ENCODE results near the gene MAN2C1.
A peak's percentile ranks its signal among the peaks of the same experiment; 100 is the strongest.
"Not testable (repeated sequence)": the region's sequence is repeated elsewhere in the genome, so short reads cannot be mapped to it uniquely, and the experiment has no call there.

The MAN2C1 gene

GRCh38 chr15:75347222-75348033 lies 21.0 kb downstream of the MAN2C1 start:
- H3K4me3 ChIP-seq (ENCODE audit: low read length): peak overlapping the region; percentile 84
- H3K9ac ChIP-seq (ENCODE audit: low read length): peak overlapping the region; percentile 51; the same call in 1 of the 2 replicates
- no peaks in the 10 kb centered on the region for H3K9me2 ChIP-seq (replicated peaks; ENCODE audit: insufficient read depth, low read length)
- no peaks in the 10 kb centered on the region for H3K36me3 ChIP-seq (replicated peaks; ENCODE audit: insufficient read depth, low read length)
- no peaks in the 10 kb centered on the region for H3F3A ChIP-seq (ENCODE audit: insufficient read depth, low read length)
- no peaks in the 10 kb centered on the region for H3K9me3 ChIP-seq (replicated peaks; ENCODE audit: insufficient read depth, low read length)
- DNase-seq: peak; percentile 56
- no peaks in the 10 kb centered on the region for H3K4me1 ChIP-seq (ENCODE audit: low read length)
- TF ChIP-seq EZH2 (optimal IDR thresholded peaks at IDR 0.05; ENCODE audit: low read depth, low read length) (no peak), CTCF (IDR thresholded peaks at IDR 0.05; ENCODE audit: low read length) (no peak), EZH2phosphoT487 (IDR thresholded peaks at IDR 0.05; ENCODE audit: low read length) (no peak)
- H3K79me2 ChIP-seq (ENCODE audit: low read length): no peaks in the 10 kb centered on the region
- H3K27ac ChIP-seq (ENCODE audit: low read length): peak overlapping the region; percentile 38; the same call in 1 of the 2 replicates
- H3K27me3 ChIP-seq (replicated peaks; ENCODE audit: insufficient read depth, low read length): no peaks in the 10 kb centered on the region
- peak overlapping the region; percentile 92 for H3K4me2 ChIP-seq (ENCODE audit: low read depth, low read length)
- no peaks in the 10 kb centered on the region for H4K20me1 ChIP-seq (ENCODE audit: insufficient read depth, low read length)
- peak overlapping the region; percentile 76 for H2AFZ ChIP-seq (ENCODE audit: low read length)

DNA sequence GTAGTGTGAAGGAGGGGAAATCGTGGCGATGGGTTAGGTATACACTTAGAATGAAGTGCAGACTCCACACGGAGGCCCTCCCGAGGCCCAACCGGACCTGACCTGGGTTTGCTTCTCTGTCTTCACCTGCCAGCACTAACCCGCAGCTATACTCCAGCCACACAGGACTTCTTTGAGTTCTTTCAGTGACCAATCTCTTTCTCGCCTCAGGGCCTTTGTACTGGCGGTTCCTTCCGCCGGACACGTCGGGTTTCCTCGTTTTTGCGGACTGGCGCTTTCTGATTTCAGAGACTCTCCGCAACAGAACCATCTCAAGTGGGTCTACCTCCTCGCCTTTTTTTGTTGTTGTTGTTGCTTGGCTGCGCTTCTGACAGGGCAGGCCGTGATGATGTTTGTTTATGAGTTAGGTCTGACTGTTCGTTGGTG lies 21.6 kb downstream of the MAN2C1 start, which contains the start of gene NEIL1:
Gene NEIL1, plus strand, starts transcription at position 244 of the 426 bp plus-strand sequence. CDS start 1,867 bp downstream, outside the sequence.
- H3K9ac ChIP-seq (ENCODE audit: low read length): peak within 1 kb of the TSS; percentile 51; the same call in 1 of the 2 replicates
- no peaks in the 10 kb centered on the region for H3K9me3 ChIP-seq (replicated peaks; ENCODE audit: insufficient read depth, low read length)
- H4K20me1 ChIP-seq (ENCODE audit: insufficient read depth, low read length): no peaks in the 10 kb centered on the region
- H3K27ac ChIP-seq (ENCODE audit: low read length): peak within 1 kb of the TSS; percentile 38; the same call in 1 of the 2 replicates
- H2AFZ ChIP-seq (ENCODE audit: low read length): peak within 1 kb of the TSS; percentile 76
- H3K9me2 ChIP-seq (replicated peaks; ENCODE audit: insufficient read depth, low read length): no peaks in the 10 kb centered on the region
- peak within 1 kb of the TSS; percentile 92 for H3K4me2 ChIP-seq (ENCODE audit: low read depth, low read length)
- H3F3A ChIP-seq (ENCODE audit: insufficient read depth, low read length): no peaks in the 10 kb centered on the region
- peak within 1 kb of the TSS; percentile 84 for H3K4me3 ChIP-seq (ENCODE audit: low read length)
- H3K4me1 ChIP-seq (ENCODE audit: low read length): no peaks in the 10 kb centered on the region
- no peaks in the 10 kb centered on the region for H3K36me3 ChIP-seq (replicated peaks; ENCODE audit: insufficient read depth, low read length)
- TF ChIP-seq EZH2 (optimal IDR thresholded peaks at IDR 0.05; ENCODE audit: low read depth, low read length) (no peak), CTCF (IDR thresholded peaks at IDR 0.05; ENCODE audit: low read length) (no peak), EZH2phosphoT487 (IDR thresholded peaks at IDR 0.05; ENCODE audit: low read length) (no peak)
- H3K27me3 ChIP-seq (replicated peaks; ENCODE audit: insufficient read depth, low read length): no peaks in the 10 kb centered on the region
- peak; percentile 39 for DNase-seq
- no peaks in the 10 kb centered on the region for H3K79me2 ChIP-seq (ENCODE audit: low read length)

GRCh38 chr15:75343953-75344352 lies 24.5 kb downstream of the MAN2C1 start:
- H3K9me2 ChIP-seq (replicated peaks; ENCODE audit: insufficient read depth, low read length); H4K20me1 ChIP-seq (ENCODE audit: insufficient read depth, low read length); H3K9me3 ChIP-seq (replicated peaks; ENCODE audit: insufficient read depth, low read length); H3F3A ChIP-seq (ENCODE audit: insufficient read depth, low read length); H3K4me2 ChIP-seq (ENCODE audit: low read depth, low read length); H3K36me3 ChIP-seq (replicated peaks; ENCODE audit: insufficient read depth, low read length); H3K4me1 ChIP-seq (ENCODE audit: low read length); H3K9ac ChIP-seq (ENCODE audit: low read length); H3K4me3 ChIP-seq (ENCODE audit: low read length); DNase-seq; H3K27me3 ChIP-seq (replicated peaks; ENCODE audit: insufficient read depth, low read length); H3K27ac ChIP-seq (ENCODE audit: low read length); H3K79me2 ChIP-seq (ENCODE audit: low read length); H2AFZ ChIP-seq (ENCODE audit: low read length): not testable (repeated sequence)

DNA sequence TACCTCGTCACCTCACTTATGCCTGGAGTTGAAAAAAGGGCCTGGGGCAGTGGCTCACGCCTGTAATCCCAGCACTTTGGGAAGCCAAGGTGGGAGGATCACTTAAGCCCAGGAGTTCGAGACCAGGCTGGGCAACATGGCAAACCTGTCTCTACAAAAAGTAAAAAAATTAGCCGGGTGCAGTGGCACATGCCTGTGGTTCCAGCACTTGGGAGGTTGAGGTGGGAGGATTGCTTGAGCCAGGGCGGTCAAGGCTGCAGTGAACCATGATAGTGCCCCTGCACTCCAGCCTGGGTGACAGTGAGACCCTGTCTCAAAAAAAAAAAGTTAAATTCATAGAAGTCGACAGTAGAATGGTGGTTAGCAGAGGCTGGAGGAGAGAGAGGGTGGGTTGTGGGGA lies 26.2 kb downstream of the MAN2C1 start:
- Histone ChIP-seq H3K27me3 (replicated peaks; ENCODE audit: insufficient read depth, low read length) (no peaks in the 10 kb centered on the region), H2AFZ (ENCODE audit: low read length) (no peak overlapping the region), H3K4me2 (ENCODE audit: low read depth, low read length) (no peak overlapping the region), H3K79me2 (ENCODE audit: low read length) (no peaks in the 10 kb centered on the region), H3K9me3 (replicated peaks; ENCODE audit: insufficient read depth, low read length) (no peaks in the 10 kb centered on the region), H3K27ac (ENCODE audit: low read length) (no peak overlapping the region), H3K9ac (ENCODE audit: low read length) (no peak overlapping the region), H3K36me3 (replicated peaks; ENCODE audit: insufficient read depth, low read length) (no peaks in the 10 kb centered on the region), H3K9me2 (replicated peaks; ENCODE audit: insufficient read depth, low read length) (no peaks in the 10 kb centered on the region), H3F3A (ENCODE audit: insufficient read depth, low read length) (no peaks in the 10 kb centered on the region), H3K4me1 (ENCODE audit: low read length) (no peaks in the 10 kb centered on the region), H3K4me3 (ENCODE audit: low read length) (no peak overlapping the region), H4K20me1 (ENCODE audit: insufficient read depth, low read length) (no peaks in the 10 kb centered on the region)
- no peak for DNase-seq
- no peak for TF ChIP-seq EZH2phosphoT487 (IDR thresholded peaks at IDR 0.05; ENCODE audit: low read length)
- no peak for TF ChIP-seq EZH2 (optimal IDR thresholded peaks at IDR 0.05; ENCODE audit: low read depth, low read length)
- TF ChIP-seq CTCF (IDR thresholded peaks at IDR 0.05; ENCODE audit: low read length): no peak
